ENCODE results near the gene KIAA1671.

DNA sequence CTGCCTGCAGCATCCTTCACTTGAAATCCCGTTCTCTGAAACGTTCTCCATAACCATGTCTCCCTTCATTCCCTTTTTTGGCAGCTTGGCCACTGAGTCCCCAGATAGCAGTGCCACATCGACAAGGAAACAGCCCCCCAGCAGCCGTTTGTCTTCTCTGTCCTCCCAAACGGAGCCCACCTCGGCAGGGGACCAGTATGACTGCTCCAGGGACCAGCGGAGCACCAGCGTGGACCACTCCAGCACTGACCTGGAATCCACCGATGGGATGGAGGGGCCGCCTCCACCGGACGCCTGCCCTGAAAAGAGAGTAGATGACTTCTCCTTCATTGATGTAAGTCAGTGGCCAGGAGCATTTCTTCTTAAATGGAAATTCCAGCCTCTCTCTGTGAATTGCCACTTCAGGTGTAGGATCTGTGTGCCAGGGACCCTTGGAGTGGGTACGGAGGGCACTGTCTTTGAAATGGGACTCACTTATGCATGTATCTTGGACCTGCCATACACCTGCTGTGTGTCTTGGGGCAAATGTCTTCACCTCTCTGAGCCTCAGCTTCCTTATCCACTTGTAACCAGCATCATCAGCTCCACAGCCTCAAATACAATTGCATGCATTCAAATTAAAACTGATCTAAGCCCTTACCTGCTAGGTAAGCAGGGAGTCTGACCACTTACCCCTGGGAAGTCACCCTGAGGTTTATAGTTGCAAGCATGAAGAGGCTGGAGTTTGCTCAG is 221.8 kb downstream of the KIAA1671 start:
- TF ChIP-seq POLR2A (IDR thresholded peaks at IDR 0.05): no peak
- TF ChIP-seq, protein P1, sequence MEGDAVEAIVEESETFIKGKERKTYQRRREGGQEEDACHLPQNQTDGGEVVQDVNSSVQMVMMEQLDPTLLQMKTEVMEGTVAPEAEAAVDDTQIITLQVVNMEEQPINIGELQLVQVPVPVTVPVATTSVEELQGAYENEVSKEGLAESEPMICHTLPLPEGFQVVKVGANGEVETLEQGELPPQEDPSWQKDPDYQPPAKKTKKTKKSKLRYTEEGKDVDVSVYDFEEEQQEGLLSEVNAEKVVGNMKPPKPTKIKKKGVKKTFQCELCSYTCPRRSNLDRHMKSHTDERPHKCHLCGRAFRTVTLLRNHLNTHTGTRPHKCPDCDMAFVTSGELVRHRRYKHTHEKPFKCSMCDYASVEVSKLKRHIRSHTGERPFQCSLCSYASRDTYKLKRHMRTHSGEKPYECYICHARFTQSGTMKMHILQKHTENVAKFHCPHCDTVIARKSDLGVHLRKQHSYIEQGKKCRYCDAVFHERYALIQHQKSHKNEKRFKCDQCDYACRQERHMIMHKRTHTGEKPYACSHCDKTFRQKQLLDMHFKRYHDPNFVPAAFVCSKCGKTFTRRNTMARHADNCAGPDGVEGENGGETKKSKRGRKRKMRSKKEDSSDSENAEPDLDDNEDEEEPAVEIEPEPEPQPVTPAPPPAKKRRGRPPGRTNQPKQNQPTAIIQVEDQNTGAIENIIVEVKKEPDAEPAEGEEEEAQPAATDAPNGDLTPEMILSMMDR (IDR thresholded peaks at IDR 0.05 in 8 of 11, conservative IDR thresholded peaks at IDR 0.05 in 3 of 11): no peak
- no peak for TF ChIP-seq POLR2AphosphoS5 (IDR thresholded peaks at IDR 0.05)

Data from spleen (tissue), 7 donors.